Measurements from ENCODE around the gene PRAMEF13. TPM values are rescaled to one million over a fixed set of nuclear protein-coding genes. Genes with fewer than 3 reads are reported as not detected.
"Not testable (repeated sequence)": the region's sequence is repeated elsewhere in the genome, so short reads cannot be mapped to it uniquely, and the experiment has no call there.

The PRAMEF13 gene
- not detected for polyA plus RNA-seq (2012; ENCODE audit: insufficient read length, low read depth)

GRCh38 chr1:13201309-13201708, at the start of gene PRAMEF13:
TSS of gene PRAMEF13 (minus strand) at chr1:13201409. CDS start at chr1:13199589, 1,820 bp downstream.
- TF ChIP-seq TAF1 (IDR thresholded peaks at IDR 0.05; ENCODE audit: borderline replicate concordance, insufficient read depth, low read length); FOXP2 (optimal IDR thresholded peaks at IDR 0.05; ENCODE audit: borderline replicate concordance, extremely low read depth, extremely low read length, insufficient read depth); SIN3A (IDR thresholded peaks at IDR 0.05; ENCODE audit: borderline replicate concordance, insufficient read depth, low read length): not testable (repeated sequence)

GRCh38 chr1:13228343-13228781, 27.2 kb upstream of the PRAMEF13 start:
- TF ChIP-seq SIN3A (IDR thresholded peaks at IDR 0.05; ENCODE audit: borderline replicate concordance, insufficient read depth, low read length) (no peak), POLR2AphosphoS5 (IDR thresholded peaks at IDR 0.05; ENCODE audit: low read depth, low read length) (no peak), TAF1 (IDR thresholded peaks at IDR 0.05; ENCODE audit: borderline replicate concordance, insufficient read depth, low read length) (no peak), REST (IDR thresholded peaks at IDR 0.05; ENCODE audit: insufficient read depth in 1 of 2, low read depth in 2 of 2, low read length in 2 of 2) (no peak), FOXP2 (optimal IDR thresholded peaks at IDR 0.05; ENCODE audit: borderline replicate concordance, extremely low read depth, extremely low read length, insufficient read depth) (no peak)

- TF ChIP-seq FOXP2 (optimal IDR thresholded peaks at IDR 0.05; ENCODE audit: borderline replicate concordance, extremely low read depth, extremely low read length, insufficient read depth); TAF1 (IDR thresholded peaks at IDR 0.05; ENCODE audit: borderline replicate concordance, insufficient read depth, low read length); SIN3A (IDR thresholded peaks at IDR 0.05; ENCODE audit: borderline replicate concordance, insufficient read depth, low read length): not testable (repeated sequence)
These were observed 24.5 kb upstream of the PRAMEF13 start, which contains the start of gene PRAMEF18 for GRCh38 chr1:13225675-13226204. TSS of gene PRAMEF18 (minus strand) at chr1:13226154. CDS start at chr1:13226106, 48 bp downstream.

GRCh38 chr1:13224480-13225060, 23.4 kb upstream of the PRAMEF13 start:
- TF ChIP-seq REST (IDR thresholded peaks at IDR 0.05; ENCODE audit: insufficient read depth in 1 of 2, low read depth in 2 of 2, low read length in 2 of 2) (no peak), POLR2AphosphoS5 (IDR thresholded peaks at IDR 0.05; ENCODE audit: low read depth, low read length) (no peak), SIN3A (IDR thresholded peaks at IDR 0.05; ENCODE audit: borderline replicate concordance, insufficient read depth, low read length) (no peak), TAF1 (IDR thresholded peaks at IDR 0.05; ENCODE audit: borderline replicate concordance, insufficient read depth, low read length) (no peak), FOXP2 (optimal IDR thresholded peaks at IDR 0.05; ENCODE audit: borderline replicate concordance, extremely low read depth, extremely low read length, insufficient read depth) (no peak)

- not testable (repeated sequence) for TF ChIP-seq REST (IDR thresholded peaks at IDR 0.05; ENCODE audit: insufficient read depth in 1 of 2, low read depth in 2 of 2, low read length in 2 of 2); POLR2AphosphoS5 (IDR thresholded peaks at IDR 0.05; ENCODE audit: low read depth, low read length); TAF1 (IDR thresholded peaks at IDR 0.05; ENCODE audit: borderline replicate concordance, insufficient read depth, low read length)
These were observed 29.7 kb downstream of the PRAMEF13 start, which contains the start of gene PRAMEF9 for GRCh38 chr1:13171548-13171947. TSS of gene PRAMEF9 (plus strand) at chr1:13171848. CDS start at chr1:13175281, 3,433 bp downstream.

GRCh38 chr1:13165531-13165930, 35.7 kb downstream of the PRAMEF13 start, which contains the start of gene HNRNPCL4:
TSS of gene HNRNPCL4 (minus strand) at chr1:13165631. CDS start at chr1:13165467, 164 bp downstream.
- TF ChIP-seq REST (IDR thresholded peaks at IDR 0.05; ENCODE audit: insufficient read depth in 1 of 2, low read depth in 2 of 2, low read length in 2 of 2); SIN3A (IDR thresholded peaks at IDR 0.05; ENCODE audit: borderline replicate concordance, insufficient read depth, low read length); POLR2AphosphoS5 (IDR thresholded peaks at IDR 0.05; ENCODE audit: low read depth, low read length): not testable (repeated sequence)

Measured in PFSK-1 (cell line).